Measurements from ENCODE around the gene FFAR1. TPM values are rescaled to one million over a fixed set of nuclear protein-coding genes. Genes with fewer than 3 reads are reported as not detected.
"Not testable (repeated sequence)": the region's sequence is repeated elsewhere in the genome, so short reads cannot be mapped to it uniquely, and the experiment has no call there.

The FFAR1 gene
- total and polyA plus RNA-seq, 10 donors: 0.16 to 0.52 (median 0.26) TPM; not detected in 3

- Histone ChIP-seq H3K27me3 (replicated peaks in 1 of 7) (peaks cover 0 to 16% (median 0%) of the 10 kb centered on the region in 7 donors), H3K4me3 (no peak overlapping the region), H3K36me3 (no peaks in the 10 kb centered on the region), H3K9me3 (no peaks in the 10 kb centered on the region), H3K27ac (no peak overlapping the region), H3K4me1 (peaks cover 3 to 37% (median 20%) of the 10 kb centered on the region in 6 donors)
- TF ChIP-seq POLR2A (IDR thresholded peaks at IDR 0.05) (no peak), POLR2AphosphoS5 (IDR thresholded peaks at IDR 0.05) (no peak)
- TF ChIP-seq, protein P1, sequence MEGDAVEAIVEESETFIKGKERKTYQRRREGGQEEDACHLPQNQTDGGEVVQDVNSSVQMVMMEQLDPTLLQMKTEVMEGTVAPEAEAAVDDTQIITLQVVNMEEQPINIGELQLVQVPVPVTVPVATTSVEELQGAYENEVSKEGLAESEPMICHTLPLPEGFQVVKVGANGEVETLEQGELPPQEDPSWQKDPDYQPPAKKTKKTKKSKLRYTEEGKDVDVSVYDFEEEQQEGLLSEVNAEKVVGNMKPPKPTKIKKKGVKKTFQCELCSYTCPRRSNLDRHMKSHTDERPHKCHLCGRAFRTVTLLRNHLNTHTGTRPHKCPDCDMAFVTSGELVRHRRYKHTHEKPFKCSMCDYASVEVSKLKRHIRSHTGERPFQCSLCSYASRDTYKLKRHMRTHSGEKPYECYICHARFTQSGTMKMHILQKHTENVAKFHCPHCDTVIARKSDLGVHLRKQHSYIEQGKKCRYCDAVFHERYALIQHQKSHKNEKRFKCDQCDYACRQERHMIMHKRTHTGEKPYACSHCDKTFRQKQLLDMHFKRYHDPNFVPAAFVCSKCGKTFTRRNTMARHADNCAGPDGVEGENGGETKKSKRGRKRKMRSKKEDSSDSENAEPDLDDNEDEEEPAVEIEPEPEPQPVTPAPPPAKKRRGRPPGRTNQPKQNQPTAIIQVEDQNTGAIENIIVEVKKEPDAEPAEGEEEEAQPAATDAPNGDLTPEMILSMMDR (IDR thresholded peaks at IDR 0.05 in 8 of 11, conservative IDR thresholded peaks at IDR 0.05 in 3 of 11): no peak
- intact Hi-C loops (cut with DNase I; ENCODE audit: low total_unique reads): loop anchor here (10.0 kb wide), 1 partner anchor 139 kb away; the partner anchor contains the start of gene KRTDAP
- peak; percentile 30 for DNase-seq
- 67 to 84% (median 72%) methylated on average over 6 of the region's 6 CpGs for WGBS, 5 donors
Observed at GRCh38 chr19:35355791-35356460, 8.2 kb downstream of the FFAR1 start.

DNA sequence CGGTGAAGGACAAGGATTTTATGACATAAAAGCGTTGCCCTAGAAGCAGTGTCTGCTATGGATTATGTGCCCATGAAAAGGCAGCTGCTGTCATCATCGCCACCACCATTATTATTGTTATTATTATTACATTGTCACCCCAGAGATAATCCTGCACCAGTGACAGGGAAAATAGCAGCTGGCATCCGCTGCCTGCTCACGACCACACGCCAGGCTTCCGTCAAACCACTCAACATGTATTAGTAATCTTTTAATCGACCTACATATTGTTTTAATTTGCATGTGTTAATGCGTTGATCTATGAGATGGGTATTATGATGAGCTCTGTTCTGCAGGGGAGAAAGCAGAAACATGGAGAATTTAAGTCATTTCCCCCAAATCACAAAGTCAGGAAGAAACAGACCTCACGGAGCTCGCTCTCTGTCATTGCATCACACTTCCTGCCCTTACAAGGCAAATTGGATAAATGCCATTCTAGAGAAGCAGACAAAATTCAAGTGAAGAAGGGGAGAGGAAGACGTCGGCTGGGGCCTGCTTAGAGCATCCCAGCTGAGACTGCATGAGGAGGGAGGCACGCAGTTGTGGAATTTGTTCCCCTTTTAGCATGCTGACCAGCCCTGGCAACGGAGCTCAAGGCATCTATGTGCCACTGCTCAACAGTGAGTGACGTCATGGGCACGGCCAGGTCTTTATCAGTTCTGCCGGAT lies 10.3 kb downstream of the FFAR1 start, which contains the start of gene FFAR3:
FFAR3 (plus strand) TSS at position 594 of the 707 bp plus-strand sequence. CDS start 431 bp downstream, outside the sequence.
- WGBS, 5 donors: 32 to 49% (median 34%) methylated on average over 14 to 18 of the region's 18 CpGs
- Histone ChIP-seq H3K36me3 (no peaks in the 10 kb centered on the region), H3K4me1 (peaks cover 3 to 25% (median 13%) of the 10 kb centered on the region in 6 donors), H3K9me3 (no peaks in the 10 kb centered on the region), H3K4me3 (peak within 1 kb of the TSS in 1 of 8 donors; percentile 14), H3K27me3 (replicated peaks in 1 of 7) (peaks cover 0 to 7% (median 0%) of the 10 kb centered on the region in 7 donors), H3K27ac (peak within 1 kb of the TSS in 4 of 8 donors; percentile 51 to 70 (median 64))
- TF ChIP-seq POLR2A (IDR thresholded peaks at IDR 0.05): no peak
- TF ChIP-seq, protein P1 (IDR thresholded peaks at IDR 0.05 in 8 of 11, conservative IDR thresholded peaks at IDR 0.05 in 3 of 11): no peak
- peak in 1 of 3 donors; percentile 47 for TF ChIP-seq POLR2AphosphoS5 (IDR thresholded peaks at IDR 0.05)
- intact Hi-C loops (cut with DNase I; ENCODE audit: low total_unique reads): loop anchor here (10.0 kb wide), 1 partner anchor 137 kb away; the partner anchor contains the start of gene KRTDAP
- DNase-seq: peak; percentile 79

DNA sequence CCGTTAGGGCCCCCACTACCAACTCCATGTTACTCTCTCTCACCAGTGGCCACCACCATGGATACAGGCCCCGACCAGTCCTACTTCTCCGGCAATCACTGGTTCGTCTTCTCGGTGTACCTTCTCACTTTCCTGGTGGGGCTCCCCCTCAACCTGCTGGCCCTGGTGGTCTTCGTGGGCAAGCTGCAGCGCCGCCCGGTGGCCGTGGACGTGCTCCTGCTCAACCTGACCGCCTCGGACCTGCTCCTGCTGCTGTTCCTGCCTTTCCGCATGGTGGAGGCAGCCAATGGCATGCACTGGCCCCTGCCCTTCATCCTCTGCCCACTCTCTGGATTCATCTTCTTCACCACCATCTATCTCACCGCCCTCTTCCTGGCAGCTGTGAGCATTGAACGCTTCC lies 11.1 kb downstream of the FFAR1 start:
- 68 to 90% (median 79%) methylated on average over 8 to 11 of the region's 16 CpGs; no CpG with 5 or more reads in 1 of the 5 donors for WGBS, 5 donors
- not testable (repeated sequence) for H3K27me3 ChIP-seq (replicated peaks in 1 of 7); H3K27ac ChIP-seq; H3K36me3 ChIP-seq; H3K9me3 ChIP-seq; H3K4me3 ChIP-seq
- peak; percentile 32 for DNase-seq
- intact Hi-C loops (cut with DNase I; ENCODE audit: low total_unique reads): loop anchor here (10.0 kb wide), 1 partner anchor 136 kb away; the partner anchor contains the start of gene KRTDAP
- H3K4me1 ChIP-seq: peaks cover 3 to 16% (median 9%) of the 10 kb centered on the region in 6 donors

DNA sequence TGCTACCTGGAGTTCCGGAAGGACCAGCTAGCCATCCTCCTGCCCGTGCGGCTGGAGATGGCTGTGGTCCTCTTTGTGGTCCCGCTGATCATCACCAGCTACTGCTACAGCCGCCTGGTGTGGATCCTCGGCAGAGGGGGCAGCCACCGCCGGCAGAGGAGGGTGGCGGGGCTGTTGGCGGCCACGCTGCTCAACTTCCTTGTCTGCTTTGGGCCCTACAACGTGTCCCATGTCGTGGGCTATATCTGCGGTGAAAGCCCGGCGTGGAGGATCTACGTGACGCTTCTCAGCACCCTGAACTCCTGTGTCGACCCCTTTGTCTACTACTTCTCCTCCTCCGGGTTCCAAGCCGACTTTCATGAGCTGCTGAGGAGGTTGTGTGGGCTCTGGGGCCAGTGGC lies 11.7 kb downstream of the FFAR1 start:
- H3K4me3 ChIP-seq; H3K27me3 ChIP-seq (replicated peaks in 1 of 7); H3K36me3 ChIP-seq; H3K27ac ChIP-seq; H3K9me3 ChIP-seq: not testable (repeated sequence)
- H3K4me1 ChIP-seq: peaks cover 3 to 13% (median 9%) of the 10 kb centered on the region in 6 donors
- 83 to 91% (median 89%) methylated on average over 9 to 21 of the region's 21 CpGs for WGBS, 5 donors
- DNase-seq: peak; percentile 51
- intact Hi-C loops (cut with DNase I; ENCODE audit: low total_unique reads): loop anchor here (10.0 kb wide), 1 partner anchor 135 kb away; the partner anchor contains the start of gene KRTDAP

DNA sequence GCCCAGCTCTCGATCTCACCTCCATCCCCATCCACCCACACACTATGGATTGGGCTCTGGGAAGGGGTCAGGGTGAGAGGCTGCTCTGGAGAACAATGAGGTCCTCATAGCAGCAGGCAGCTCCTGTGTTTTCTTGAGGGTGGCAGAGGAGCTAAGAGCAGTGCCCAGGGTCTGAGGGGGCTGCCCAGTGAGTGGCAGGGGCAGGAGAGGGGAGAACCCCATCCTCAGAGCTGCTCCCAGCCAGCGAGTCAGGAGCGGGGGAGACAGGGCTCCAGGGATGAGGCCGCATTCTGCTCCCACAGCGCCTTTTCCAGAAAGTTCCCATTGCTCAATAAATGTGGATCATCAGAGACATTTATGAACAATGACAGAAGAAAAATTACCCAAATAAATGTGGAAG lies 12.4 kb downstream of the FFAR1 start:
- intact Hi-C loops (cut with DNase I; ENCODE audit: low total_unique reads); H3K36me3 ChIP-seq; DNase-seq; H3K27me3 ChIP-seq (replicated peaks in 1 of 7); H3K27ac ChIP-seq; H3K9me3 ChIP-seq; H3K4me3 ChIP-seq: not testable (repeated sequence)
- H3K4me1 ChIP-seq: peaks cover 3 to 13% (median 9%) of the 10 kb centered on the region in 6 donors
- 50 to 100% (median 86%) methylated on average over 1 to 2 of the region's 5 CpGs; no CpG with 5 or more reads in 2 of the 5 donors for WGBS, 5 donors

All from spleen (tissue), 11 donors.